ENCODE results near the gene NPIPB2. TPM values are rescaled to one million over a fixed set of nuclear protein-coding genes. Genes with fewer than 3 reads are reported as not detected.

The NPIPB2 gene
- total RNA-seq, 1 donor, result 2.2 TPM

DNA sequence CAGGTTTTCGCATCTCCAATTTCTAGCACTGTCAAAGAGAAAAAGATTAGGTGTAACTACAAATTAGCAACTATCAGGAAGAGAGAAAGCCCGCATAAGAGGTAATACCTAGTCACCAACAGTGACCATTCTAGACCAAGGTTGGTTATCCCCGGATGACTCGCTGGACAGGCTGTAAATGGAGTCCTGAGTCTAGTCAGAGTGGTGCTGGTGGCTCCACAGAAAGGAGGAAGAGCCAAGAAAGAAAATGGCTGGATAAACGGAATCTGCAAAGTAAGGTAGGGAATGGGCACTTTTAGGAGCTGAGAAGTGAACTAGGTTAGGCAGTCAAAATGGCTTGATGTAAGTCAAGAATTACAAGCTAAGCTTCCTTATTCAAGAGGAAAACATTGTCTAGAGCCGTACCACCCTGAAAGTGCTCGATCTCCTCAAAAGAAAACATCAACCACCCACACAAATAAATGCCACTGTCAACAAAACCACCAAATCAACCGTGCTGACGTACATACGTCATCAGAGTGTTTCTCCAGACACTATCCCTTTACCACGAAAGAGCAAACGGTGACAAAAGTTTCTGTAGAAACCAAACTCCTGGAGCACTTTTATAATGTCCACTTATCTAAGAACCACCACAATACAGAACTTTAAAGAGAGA, 28.3 kb downstream of the NPIPB2 start:
- peak; percentile 49 for DNase-seq (ENCODE audit: low read depth)
- TF ChIP-seq, protein P1, sequence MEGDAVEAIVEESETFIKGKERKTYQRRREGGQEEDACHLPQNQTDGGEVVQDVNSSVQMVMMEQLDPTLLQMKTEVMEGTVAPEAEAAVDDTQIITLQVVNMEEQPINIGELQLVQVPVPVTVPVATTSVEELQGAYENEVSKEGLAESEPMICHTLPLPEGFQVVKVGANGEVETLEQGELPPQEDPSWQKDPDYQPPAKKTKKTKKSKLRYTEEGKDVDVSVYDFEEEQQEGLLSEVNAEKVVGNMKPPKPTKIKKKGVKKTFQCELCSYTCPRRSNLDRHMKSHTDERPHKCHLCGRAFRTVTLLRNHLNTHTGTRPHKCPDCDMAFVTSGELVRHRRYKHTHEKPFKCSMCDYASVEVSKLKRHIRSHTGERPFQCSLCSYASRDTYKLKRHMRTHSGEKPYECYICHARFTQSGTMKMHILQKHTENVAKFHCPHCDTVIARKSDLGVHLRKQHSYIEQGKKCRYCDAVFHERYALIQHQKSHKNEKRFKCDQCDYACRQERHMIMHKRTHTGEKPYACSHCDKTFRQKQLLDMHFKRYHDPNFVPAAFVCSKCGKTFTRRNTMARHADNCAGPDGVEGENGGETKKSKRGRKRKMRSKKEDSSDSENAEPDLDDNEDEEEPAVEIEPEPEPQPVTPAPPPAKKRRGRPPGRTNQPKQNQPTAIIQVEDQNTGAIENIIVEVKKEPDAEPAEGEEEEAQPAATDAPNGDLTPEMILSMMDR (IDR thresholded peaks at IDR 0.05; ENCODE audit: insufficient read depth, low read depth, low read length), result no peak
- H3K4me3 ChIP-seq (ENCODE audit: low read depth, low read length), result peak overlapping the region; percentile 94

DNA sequence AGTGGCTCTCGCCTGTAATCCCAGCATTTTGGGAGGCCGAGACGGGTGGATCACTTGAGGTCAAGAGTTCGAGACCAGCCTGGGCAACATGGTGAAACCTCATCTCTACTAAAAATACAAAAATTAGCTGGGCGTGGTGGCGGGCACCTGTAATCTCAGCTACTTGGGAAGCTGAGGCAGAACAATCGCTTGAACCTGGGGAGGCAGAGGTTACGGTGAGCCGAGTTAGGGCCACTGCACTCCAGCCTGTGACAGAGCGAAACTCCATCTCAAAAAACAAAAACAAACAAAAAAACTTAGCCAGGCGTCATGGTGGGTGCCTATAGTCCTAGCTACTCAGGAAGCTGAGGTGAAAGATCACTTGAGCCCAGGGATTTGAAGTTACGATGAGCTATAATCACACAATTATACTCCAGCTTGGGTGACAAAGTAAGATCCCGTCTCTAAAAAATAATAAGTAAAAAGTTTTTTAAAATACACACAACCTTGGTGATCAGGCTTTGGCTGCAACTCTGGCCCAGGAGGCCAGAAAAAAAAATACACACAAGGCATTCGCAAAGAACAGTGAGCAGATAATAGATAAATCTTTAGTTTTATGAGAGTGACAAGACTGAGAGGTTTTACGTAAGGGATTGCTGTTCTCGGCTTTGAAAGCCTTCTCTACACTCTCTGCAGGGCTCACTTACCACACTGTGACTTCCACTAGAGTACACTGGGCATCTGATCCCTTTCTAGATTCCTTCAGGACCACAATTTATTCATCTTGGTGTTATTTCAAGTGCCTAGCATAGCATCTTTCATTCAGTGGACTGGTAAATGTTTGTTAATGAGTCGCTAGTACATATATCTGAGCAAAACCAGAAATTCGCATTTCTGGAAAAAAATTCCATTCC, 31.9 kb downstream of the NPIPB2 start:
- peak; percentile 92 for DNase-seq (ENCODE audit: low read depth)
- TF ChIP-seq, protein P1 (IDR thresholded peaks at IDR 0.05; ENCODE audit: insufficient read depth, low read depth, low read length), result no peak
- peak overlapping the region; percentile 22 for H3K4me3 ChIP-seq (ENCODE audit: low read depth, low read length)

DNA sequence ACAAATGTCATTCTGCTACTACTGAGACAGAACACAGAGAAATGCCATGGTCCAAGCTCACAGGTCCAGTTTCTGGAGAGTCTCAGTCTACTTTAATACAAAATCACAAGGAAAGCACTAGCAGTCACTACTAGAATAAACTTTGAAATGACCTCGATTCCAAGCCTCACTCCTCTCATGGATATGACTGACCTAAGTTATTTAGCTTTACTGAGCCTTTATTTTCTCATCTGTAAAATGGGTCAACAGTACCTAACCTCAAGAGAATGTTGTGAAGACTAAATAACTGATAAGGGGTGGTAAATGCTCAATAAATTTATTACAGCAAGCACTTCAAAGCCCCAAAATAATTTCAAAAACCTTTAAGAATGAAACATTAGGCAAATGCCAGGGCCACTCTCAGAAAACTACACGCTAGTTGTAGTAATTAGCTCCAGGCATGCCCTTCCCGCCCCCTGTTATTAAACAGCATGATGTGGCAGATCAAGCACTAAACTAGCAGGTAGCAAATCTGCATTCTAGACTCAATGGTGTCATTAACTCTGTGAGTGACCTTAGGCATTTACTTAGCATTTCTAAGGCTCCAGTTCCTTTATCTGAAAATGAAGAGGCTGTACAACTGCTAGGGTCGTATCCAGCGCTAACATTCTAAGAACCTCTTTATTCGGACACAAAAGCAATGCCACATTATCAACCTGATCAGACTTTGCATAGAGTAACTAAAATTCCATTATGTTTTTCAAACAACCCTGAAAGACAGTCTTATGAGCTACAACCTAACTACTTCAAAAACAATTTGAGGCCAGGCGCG, 34.5 kb downstream of the NPIPB2 start:
- TF ChIP-seq, protein P1 (IDR thresholded peaks at IDR 0.05; ENCODE audit: insufficient read depth, low read depth, low read length), result no peak
- DNase-seq (ENCODE audit: low read depth), result no peak
- H3K4me3 ChIP-seq (ENCODE audit: low read depth, low read length), result no peak overlapping the region

DNA sequence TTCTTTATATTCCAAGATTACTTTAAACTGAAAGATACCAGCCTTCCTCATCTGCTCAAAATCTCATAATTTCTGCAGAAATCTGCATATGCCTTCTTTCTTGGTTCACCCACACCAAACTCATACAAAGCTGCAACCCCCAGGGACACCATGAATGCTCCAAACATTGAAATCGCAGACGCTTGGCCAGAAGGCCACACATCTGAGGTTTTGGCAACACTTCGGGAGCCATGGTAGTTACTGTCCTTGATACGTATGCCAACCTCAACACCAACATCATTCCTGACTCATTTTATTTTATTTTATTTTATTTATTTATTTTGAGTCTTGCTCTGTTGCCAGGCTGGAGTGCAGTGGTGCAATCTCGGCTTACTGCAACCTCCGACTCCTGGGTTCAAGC, 37.9 kb downstream of the NPIPB2 start:
- TF ChIP-seq, protein P1 (IDR thresholded peaks at IDR 0.05; ENCODE audit: insufficient read depth, low read depth, low read length), result no peak
- H3K4me3 ChIP-seq (ENCODE audit: low read depth, low read length), result no peak overlapping the region
- no peak for DNase-seq (ENCODE audit: low read depth)

DNA sequence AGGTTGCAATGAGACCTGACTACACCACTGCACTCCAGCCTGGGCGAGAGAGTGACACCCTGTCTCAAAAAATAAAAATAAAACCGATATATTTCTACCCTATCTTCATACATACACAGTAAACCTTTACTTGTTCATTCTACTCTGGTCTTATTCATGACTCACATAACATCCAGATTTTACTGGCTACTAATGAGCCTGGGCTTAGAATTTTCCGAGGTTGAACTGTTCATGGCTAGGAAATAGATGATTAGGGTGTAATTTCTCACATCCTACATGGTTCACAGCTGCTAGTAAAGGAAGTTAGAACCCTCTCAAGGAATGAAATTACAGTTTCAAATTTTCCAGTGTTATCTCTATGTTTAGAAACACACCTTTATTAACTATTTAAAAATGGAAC, 40.8 kb downstream of the NPIPB2 start:
- TF ChIP-seq, protein P1 (IDR thresholded peaks at IDR 0.05; ENCODE audit: insufficient read depth, low read depth, low read length), result no peak
- DNase-seq (ENCODE audit: low read depth), result peak; percentile 22
- H3K4me3 ChIP-seq (ENCODE audit: low read depth, low read length), result no peak overlapping the region

DNA sequence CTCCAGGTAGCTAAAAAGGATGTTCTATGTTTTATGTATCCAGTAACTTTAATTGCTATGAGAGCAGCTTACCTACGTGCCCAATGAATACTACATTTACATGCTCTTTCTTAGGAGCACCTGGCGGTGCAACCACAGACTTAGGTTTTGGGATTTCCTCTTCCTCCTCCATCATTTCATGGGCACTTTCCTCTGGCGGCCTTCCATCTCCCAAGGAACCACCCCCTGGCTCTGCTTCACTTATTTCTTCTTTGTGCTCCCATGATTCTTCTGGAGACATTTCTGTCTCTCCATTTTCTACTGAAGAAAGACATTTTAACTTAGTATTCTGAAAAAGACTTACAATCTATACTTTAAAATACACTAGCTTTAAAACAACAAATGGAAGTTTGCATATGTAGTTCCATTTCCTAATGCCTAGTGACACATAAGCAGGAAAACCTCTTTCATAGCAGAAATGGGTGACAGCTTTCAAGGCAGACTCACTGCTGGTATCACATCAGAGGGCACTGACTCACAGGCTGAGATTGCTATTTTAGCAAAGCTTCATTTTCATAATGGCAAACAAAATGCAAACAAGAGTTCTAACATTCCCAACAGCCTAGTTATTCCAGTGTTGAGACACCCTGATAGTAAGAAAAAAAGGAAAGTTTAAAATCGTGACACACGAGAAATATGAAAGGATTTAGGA, 45.2 kb downstream of the NPIPB2 start:
- no peak overlapping the region for H3K4me3 ChIP-seq (ENCODE audit: low read depth, low read length)

More for the DNA sequence above, 45.2 kb downstream of the NPIPB2 start:
- TF ChIP-seq, protein P1 (IDR thresholded peaks at IDR 0.05; ENCODE audit: insufficient read depth, low read depth, low read length), result no peak
- DNase-seq (ENCODE audit: low read depth), result peak; percentile 68
